HEK293 (cell line): ENCODE results near the gene LRRC47.

ENCODE experiments used
- CTCF ChIA-PET: fragments of 350-600 bp; formaldehyde crosslinking; extraction: SDS; loops from one replicate; lab custom pipeline; 2021; ENCODE audit warnings: antibody characterized with exemption; lab: Yijun Ruan, JAX
- POLR2A ChIA-PET: fragments of 300-600 bp; formaldehyde crosslinking; extraction: SDS; loops from one replicate; lab custom pipeline; 2020; ENCODE audit warnings: antibody characterized with exemption, inconsistent platforms; lab: Yijun Ruan, JAX
- H3K27ac ChIP-seq: fragments of 200-500 bp; sonication (Bioruptor generic); 2 replicates; pipeline ENCODE4 v1.5.1; 2014; ENCODE audit warnings: low read depth, low read length, control low read depth, inconsistent platforms; ENCODE audit errors: extremely low read depth
- H3K36me3 ChIP-seq, 2 experiments: fragments of 200-500 bp in 1 of 2; sonication (Bioruptor generic) in 1 of 2; 1 replicate in 1 of 2; 2 replicates in 1 of 2; pipeline ENCODE4 v1.5.1; 2014 to 2017; ENCODE audit warnings: inconsistent platforms in 2 of 2, low read length in 2 of 2; ENCODE audit not compliant: control insufficient read depth in 2 of 2, insufficient read depth in 1 of 2
- H3K4me1 ChIP-seq: fragments of 200-500 bp; sonication (Bioruptor generic); 2 replicates; pipeline ENCODE4 v1.5.1; 2014; ENCODE audit warnings: mild to moderate bottlenecking, low read length, inconsistent platforms; ENCODE audit not compliant: control insufficient read depth, insufficient read depth
- H3K4me3 ChIP-seq: 2 replicates; pipeline ENCODE4 v1.5.1; 2011; ENCODE audit warnings: low read depth, mild to moderate bottlenecking, control low read depth, low read length, moderate library complexity
- H3K9me3 ChIP-seq: fragments of 200-500 bp; sonication (Bioruptor generic); 2 replicates; pipeline ENCODE4 v1.5.1; 2014; ENCODE audit warnings: low read depth, low read length, inconsistent platforms; ENCODE audit not compliant: control insufficient read depth, insufficient read depth
- BCL11B ChIP-seq: fragments of 450-650 bp; formaldehyde crosslinking; IDR thresholded peaks from 2 replicates; pipeline ENCODE4 v1.5.1; 2016; ENCODE audit warnings: low read depth, missing biosample characterization, missing genetic modification characterization
- KLF16 ChIP-seq: fragments of 450-650 bp; formaldehyde crosslinking; IDR thresholded peaks from 2 replicates; pipeline ENCODE4 v1.5.1; 2017; ENCODE audit warnings: missing biosample characterization, missing genetic modification characterization
- KLF7 ChIP-seq: fragments of 450-650 bp; formaldehyde crosslinking; IDR thresholded peaks from 2 replicates; pipeline ENCODE4 v1.5.1; 2016; ENCODE audit warnings: missing biosample characterization, missing genetic modification characterization, borderline replicate concordance
- KLF9 ChIP-seq: fragments of 450-650 bp; formaldehyde crosslinking; IDR thresholded peaks from 2 replicates; pipeline ENCODE4 v1.5.1; 2016; ENCODE audit warnings: missing biosample characterization, missing genetic modification characterization, low read depth
- PATZ1 ChIP-seq: fragments of 450-650 bp; formaldehyde crosslinking; IDR thresholded peaks from 2 replicates; pipeline ENCODE4 v1.5.1; 2016; ENCODE audit warnings: missing biosample characterization, missing genetic modification characterization
- RBAK ChIP-seq: fragments of 450-650 bp; formaldehyde crosslinking; IDR thresholded peaks from 2 replicates; pipeline ENCODE4 v1.5.1; 2016; ENCODE audit warnings: missing biosample characterization, missing genetic modification characterization
- SCRT1 ChIP-seq: fragments of 450-650 bp; formaldehyde crosslinking; IDR thresholded peaks from 2 replicates; pipeline ENCODE4 v1.5.1; 2016; ENCODE audit warnings: missing biosample characterization, missing genetic modification characterization, borderline replicate concordance
- SP7 ChIP-seq: fragments of 450-650 bp; formaldehyde crosslinking; IDR thresholded peaks from 2 replicates; pipeline ENCODE4 v1.5.1; 2016; ENCODE audit warnings: missing biosample characterization, missing genetic modification characterization
- ZFHX2 ChIP-seq: fragments of 450-650 bp; formaldehyde crosslinking; conservative IDR thresholded peaks from 2 replicates; pipeline ENCODE4 v1.5.1; 2016; ENCODE audit warnings: missing biosample characterization, missing genetic modification characterization
- ZFP37 ChIP-seq: fragments of 450-650 bp; formaldehyde crosslinking; IDR thresholded peaks from 2 replicates; pipeline ENCODE4 v1.5.1; 2016; ENCODE audit warnings: missing biosample characterization, missing genetic modification characterization
- ZNF23 ChIP-seq: fragments of 450-650 bp; formaldehyde crosslinking; IDR thresholded peaks from 2 replicates; pipeline ENCODE4 v1.5.1; 2016; ENCODE audit warnings: missing biosample characterization, missing genetic modification characterization, borderline replicate concordance
- ZNF335 ChIP-seq: fragments of 450-650 bp; formaldehyde crosslinking; conservative IDR thresholded peaks from 2 replicates; pipeline ENCODE4 v1.5.1; 2016; ENCODE audit warnings: missing biosample characterization, missing genetic modification characterization
- ZNF394 ChIP-seq: fragments of 450-650 bp; formaldehyde crosslinking; IDR thresholded peaks from 2 replicates; pipeline ENCODE4 v1.5.1; 2016; ENCODE audit warnings: missing biosample characterization, missing genetic modification characterization, mild to moderate bottlenecking, moderate library complexity, borderline replicate concordance
- ZNF433 ChIP-seq: fragments of 450-650 bp; formaldehyde crosslinking; IDR thresholded peaks from 2 replicates; pipeline ENCODE4 v1.5.1; 2016; ENCODE audit warnings: missing biosample characterization, missing genetic modification characterization, low read depth
- ZNF561 ChIP-seq: fragments of 450-650 bp; IDR thresholded peaks from 2 replicates; pipeline ENCODE4 v1.5.1; 2018; ENCODE audit warnings: missing biosample characterization, missing genetic modification characterization, borderline replicate concordance
- ZNF585B ChIP-seq: fragments of 450-650 bp; formaldehyde crosslinking; IDR thresholded peaks from 2 replicates; pipeline ENCODE4 v1.5.1; 2016; ENCODE audit warnings: missing biosample characterization, missing genetic modification characterization
- ZNF639 ChIP-seq: fragments of 450-650 bp; formaldehyde crosslinking; IDR thresholded peaks from 2 replicates; pipeline ENCODE4 v1.5.1; 2016; ENCODE audit warnings: missing biosample characterization, missing genetic modification characterization
- TF ChIP-seq, protein P1 (sequence below): fragments of 450-650 bp; formaldehyde crosslinking; IDR thresholded peaks from 2 replicates; pipeline ENCODE4 v1.5.1; 2016; ENCODE audit warnings: missing biosample characterization, missing genetic modification characterization, borderline replicate concordance
- TF ChIP-seq, protein P2 (sequence below): fragments of 450-650 bp; formaldehyde crosslinking; IDR thresholded peaks from 2 replicates; pipeline ENCODE4 v1.5.1; 2017; ENCODE audit warnings: missing biosample characterization, missing genetic modification characterization
- TF ChIP-seq, protein P3 (sequence below): fragments of 450-650 bp; formaldehyde crosslinking; conservative IDR thresholded peaks from 2 replicates; pipeline ENCODE4 v1.5.1; 2016; ENCODE audit warnings: low read depth, missing biosample characterization, missing genetic modification characterization

LRRC47 gene

DNA sequence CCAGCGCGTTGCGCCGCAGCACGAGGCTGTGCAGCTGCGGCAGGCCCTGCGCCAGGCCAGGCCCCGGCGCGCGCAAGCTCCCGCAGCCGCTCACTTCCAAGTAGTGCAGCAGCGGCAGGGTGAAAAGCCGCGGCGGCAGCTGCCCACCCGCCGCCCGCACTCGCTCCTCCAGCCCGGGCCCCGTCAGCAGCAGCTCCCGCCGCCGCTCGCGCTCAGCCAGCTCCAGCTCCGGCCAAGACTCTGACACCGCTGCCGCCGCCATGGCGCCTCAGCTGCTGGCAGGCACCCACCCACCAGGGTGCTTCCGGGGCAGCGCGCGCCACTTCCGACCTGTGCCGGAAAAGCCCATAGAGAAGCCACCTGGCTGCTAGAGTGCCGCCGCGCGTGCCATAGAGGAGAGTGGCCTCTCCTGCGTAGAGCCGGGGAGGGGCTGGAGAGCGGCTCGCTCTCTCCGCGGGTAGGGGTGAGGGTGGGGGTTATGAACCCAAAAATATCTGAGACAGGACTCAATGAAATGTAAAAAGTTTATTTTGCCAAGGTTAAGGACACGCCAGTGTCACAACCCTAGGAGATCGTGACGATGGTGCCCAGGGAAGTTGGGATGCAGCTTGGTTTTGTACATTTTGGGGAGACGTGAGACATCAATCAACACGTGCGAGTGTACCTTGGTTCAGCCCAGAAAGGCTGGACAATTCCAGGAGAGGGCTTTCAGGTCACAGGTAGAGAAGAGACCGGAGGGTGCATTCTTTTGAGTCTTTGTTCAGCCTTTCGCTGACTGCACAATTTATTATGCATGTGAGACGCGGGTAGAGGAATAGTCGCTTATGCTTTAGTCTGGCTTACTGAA, at the start of gene LRRC47:
Gene LRRC47 (minus strand): TSS at position 284 of the 847 bp plus-strand sequence. CDS start 22 bp downstream, at position 262.
- Histone ChIP-seq H3K36me3 (peaks cover 4 to 23% of the 10 kb centered on the region in 2 experiments; a peak in 2 of 3 replicates), H3K4me1 (peaks cover 3% of the 10 kb centered on the region; the same call in 1 of the 2 replicates), H3K27ac (peak within 1 kb of the TSS; percentile 63; the same call in 1 of the 2 replicates), H3K9me3 (no peaks in the 10 kb centered on the region), H3K4me3 (peak within 1 kb of the TSS; percentile 93)
- POLR2A ChIA-PET, result interaction anchor here (0.6 to 2.1 kb wide), 7 partner anchors 11 to 104 kb away, joined by 3 to 7 read pairs (median 3); partner anchors contain the start of genes CEP104 and DFFB
- CTCF ChIA-PET, result interaction anchor here (0.6 to 0.9 kb wide), 2 partner anchors 99 to 312 kb away, joined by 3 to 4 read pairs; no protein-coding TSS in a partner anchor
- TF ChIP-seq ZNF639 (peak; percentile 89; the same call in 1 of the 2 replicates), KLF7 (tag by site-specific recombination) (0 out of 2 replicates have a peak, but pooled peaks have one; percentile 35), ZNF23 (no peak), KLF9 (tag by site-specific recombination) (peak; percentile 70), SP7 (tag by site-specific recombination) (peak; percentile 72), ZNF433 (tag by site-specific recombination) (no peak), ZFP37 (tag by site-specific recombination) (0 out of 2 replicates have a peak, but pooled peaks have one; percentile 35), RBAK (tag by site-specific recombination) (no peak), SCRT1 (no peak), PATZ1 (tag by site-specific recombination) (peak; percentile 73), ZNF585B (tag by site-specific recombination) (no peak), BCL11B (tag by site-specific recombination) (no peak), ZNF394 (tag by site-specific recombination) (peak; percentile 39; the same call in 1 of the 2 replicates), ZNF561 (tag by site-specific recombination) (peak; percentile 69; the same call in 1 of the 2 replicates), ZNF335 (tag by site-specific recombination) (peak; percentile 55; the same call in 1 of the 2 replicates), KLF16 (peak; percentile 97), ZFHX2 (tag by site-specific recombination) (peak; percentile 58)
- TF ChIP-seq, protein P1, sequence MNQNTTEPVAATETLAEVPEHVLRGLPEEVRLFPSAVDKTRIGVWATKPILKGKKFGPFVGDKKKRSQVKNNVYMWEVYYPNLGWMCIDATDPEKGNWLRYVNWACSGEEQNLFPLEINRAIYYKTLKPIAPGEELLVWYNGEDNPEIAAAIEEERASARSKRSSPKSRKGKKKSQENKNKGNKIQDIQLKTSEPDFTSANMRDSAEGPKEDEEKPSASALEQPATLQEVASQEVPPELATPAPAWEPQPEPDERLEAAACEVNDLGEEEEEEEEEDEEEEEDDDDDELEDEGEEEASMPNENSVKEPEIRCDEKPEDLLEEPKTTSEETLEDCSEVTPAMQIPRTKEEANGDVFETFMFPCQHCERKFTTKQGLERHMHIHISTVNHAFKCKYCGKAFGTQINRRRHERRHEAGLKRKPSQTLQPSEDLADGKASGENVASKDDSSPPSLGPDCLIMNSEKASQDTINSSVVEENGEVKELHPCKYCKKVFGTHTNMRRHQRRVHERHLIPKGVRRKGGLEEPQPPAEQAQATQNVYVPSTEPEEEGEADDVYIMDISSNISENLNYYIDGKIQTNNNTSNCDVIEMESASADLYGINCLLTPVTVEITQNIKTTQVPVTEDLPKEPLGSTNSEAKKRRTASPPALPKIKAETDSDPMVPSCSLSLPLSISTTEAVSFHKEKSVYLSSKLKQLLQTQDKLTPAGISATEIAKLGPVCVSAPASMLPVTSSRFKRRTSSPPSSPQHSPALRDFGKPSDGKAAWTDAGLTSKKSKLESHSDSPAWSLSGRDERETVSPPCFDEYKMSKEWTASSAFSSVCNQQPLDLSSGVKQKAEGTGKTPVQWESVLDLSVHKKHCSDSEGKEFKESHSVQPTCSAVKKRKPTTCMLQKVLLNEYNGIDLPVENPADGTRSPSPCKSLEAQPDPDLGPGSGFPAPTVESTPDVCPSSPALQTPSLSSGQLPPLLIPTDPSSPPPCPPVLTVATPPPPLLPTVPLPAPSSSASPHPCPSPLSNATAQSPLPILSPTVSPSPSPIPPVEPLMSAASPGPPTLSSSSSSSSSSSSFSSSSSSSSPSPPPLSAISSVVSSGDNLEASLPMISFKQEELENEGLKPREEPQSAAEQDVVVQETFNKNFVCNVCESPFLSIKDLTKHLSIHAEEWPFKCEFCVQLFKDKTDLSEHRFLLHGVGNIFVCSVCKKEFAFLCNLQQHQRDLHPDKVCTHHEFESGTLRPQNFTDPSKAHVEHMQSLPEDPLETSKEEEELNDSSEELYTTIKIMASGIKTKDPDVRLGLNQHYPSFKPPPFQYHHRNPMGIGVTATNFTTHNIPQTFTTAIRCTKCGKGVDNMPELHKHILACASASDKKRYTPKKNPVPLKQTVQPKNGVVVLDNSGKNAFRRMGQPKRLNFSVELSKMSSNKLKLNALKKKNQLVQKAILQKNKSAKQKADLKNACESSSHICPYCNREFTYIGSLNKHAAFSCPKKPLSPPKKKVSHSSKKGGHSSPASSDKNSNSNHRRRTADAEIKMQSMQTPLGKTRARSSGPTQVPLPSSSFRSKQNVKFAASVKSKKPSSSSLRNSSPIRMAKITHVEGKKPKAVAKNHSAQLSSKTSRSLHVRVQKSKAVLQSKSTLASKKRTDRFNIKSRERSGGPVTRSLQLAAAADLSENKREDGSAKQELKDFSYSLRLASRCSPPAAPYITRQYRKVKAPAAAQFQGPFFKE (tag by site-specific recombination), result no peak
- TF ChIP-seq, protein P2, sequence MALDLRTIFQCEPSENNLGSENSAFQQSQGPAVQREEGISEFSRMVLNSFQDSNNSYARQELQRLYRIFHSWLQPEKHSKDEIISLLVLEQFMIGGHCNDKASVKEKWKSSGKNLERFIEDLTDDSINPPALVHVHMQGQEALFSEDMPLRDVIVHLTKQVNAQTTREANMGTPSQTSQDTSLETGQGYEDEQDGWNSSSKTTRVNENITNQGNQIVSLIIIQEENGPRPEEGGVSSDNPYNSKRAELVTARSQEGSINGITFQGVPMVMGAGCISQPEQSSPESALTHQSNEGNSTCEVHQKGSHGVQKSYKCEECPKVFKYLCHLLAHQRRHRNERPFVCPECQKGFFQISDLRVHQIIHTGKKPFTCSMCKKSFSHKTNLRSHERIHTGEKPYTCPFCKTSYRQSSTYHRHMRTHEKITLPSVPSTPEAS (tag by site-specific recombination), result no peak
- TF ChIP-seq, protein P3, sequence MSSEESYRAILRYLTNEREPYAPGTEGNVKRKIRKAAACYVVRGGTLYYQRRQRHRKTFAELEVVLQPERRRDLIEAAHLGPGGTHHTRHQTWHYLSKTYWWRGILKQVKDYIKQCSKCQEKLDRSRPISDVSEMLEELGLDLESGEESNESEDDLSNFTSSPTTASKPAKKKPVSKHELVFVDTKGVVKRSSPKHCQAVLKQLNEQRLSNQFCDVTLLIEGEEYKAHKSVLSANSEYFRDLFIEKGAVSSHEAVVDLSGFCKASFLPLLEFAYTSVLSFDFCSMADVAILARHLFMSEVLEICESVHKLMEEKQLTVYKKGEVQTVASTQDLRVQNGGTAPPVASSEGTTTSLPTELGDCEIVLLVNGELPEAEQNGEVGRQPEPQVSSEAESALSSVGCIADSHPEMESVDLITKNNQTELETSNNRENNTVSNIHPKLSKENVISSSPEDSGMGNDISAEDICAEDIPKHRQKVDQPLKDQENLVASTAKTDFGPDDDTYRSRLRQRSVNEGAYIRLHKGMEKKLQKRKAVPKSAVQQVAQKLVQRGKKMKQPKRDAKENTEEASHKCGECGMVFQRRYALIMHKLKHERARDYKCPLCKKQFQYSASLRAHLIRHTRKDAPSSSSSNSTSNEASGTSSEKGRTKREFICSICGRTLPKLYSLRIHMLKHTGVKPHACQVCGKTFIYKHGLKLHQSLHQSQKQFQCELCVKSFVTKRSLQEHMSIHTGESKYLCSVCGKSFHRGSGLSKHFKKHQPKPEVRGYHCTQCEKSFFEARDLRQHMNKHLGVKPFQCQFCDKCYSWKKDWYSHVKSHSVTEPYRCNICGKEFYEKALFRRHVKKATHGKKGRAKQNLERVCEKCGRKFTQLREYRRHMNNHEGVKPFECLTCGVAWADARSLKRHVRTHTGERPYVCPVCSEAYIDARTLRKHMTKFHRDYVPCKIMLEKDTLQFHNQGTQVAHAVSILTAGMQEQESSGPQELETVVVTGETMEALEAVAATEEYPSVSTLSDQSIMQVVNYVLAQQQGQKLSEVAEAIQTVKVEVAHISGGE (tag by site-specific recombination), result peak; percentile 92
